Activated T-cell treated with anti-CD3 and anti-CD28 coated beads, Interleukin-2, amount 50 U/mL, for 4 hours (primary cell): Measurements from ENCODE around the gene SPTBN1. TPM values are rescaled to one million over a fixed set of nuclear protein-coding genes. Genes with fewer than 3 reads are reported as not detected.

Experiments used
- ATAC-seq, 2 donors: fragments of 200-7000 bp; cut with Tn5 transposase; one replicate each; pipeline ENCODE4 v1.10.0; 2021
- DNase-seq: peaks from one replicate; pipeline ENCODE4 v3.0.0-alpha.2; 2020
- H3K27me3 Mint-ChIP-seq: one replicate; pipeline ENCODE4 v1.8.0; 2021; ENCODE audit warnings: low read depth, mixed read lengths
- H3K36me3 Mint-ChIP-seq: one replicate; pipeline ENCODE4 v1.8.0; 2022; ENCODE audit warnings: mixed read lengths; ENCODE audit not compliant: insufficient read depth
- H3K4me1 Mint-ChIP-seq: one replicate; pipeline ENCODE4 v1.8.0; 2021; ENCODE audit warnings: low read depth, mixed read lengths
- H3K4me3 Mint-ChIP-seq: one replicate; pipeline ENCODE4 v1.8.0; 2021; ENCODE audit warnings: mild to moderate bottlenecking, moderate library complexity, mixed read lengths
- H3K9me3 Mint-ChIP-seq: one replicate; pipeline ENCODE4 v1.8.0; 2021; ENCODE audit warnings: mixed read lengths
- total RNA-seq, 3 donors: library from RNA; stranded (reverse); gene quantifications; one replicate each; pipeline ENCODE4 v1.2.1, GENCODE V29; 2021

SPTBN1 gene
- total RNA-seq, 3 donors from 2014 or later, result 23.4 to 27.9 (median 24.0) TPM

GRCh38 chr2:54444503-54444902 is 11.6 kb upstream of the SPTBN1 start:
- Mint-ChIP-seq H3K4me1 (no peaks in the 10 kb centered on the region), H3K27me3 (peaks cover 16% of the 10 kb centered on the region), H3K36me3 (no peaks in the 10 kb centered on the region), H3K4me3 (no peak overlapping the region), H3K9me3 (no peaks in the 10 kb centered on the region)
- no peak for ATAC-seq
- no peak for DNase-seq

- DNase-seq (no peak), ATAC-seq (no peak)
- Mint-ChIP-seq H3K4me1 (no peaks in the 10 kb centered on the region), H3K9me3 (no peaks in the 10 kb centered on the region), H3K27me3 (peaks cover 16% of the 10 kb centered on the region), H3K4me3 (no peak overlapping the region), H3K36me3 (no peaks in the 10 kb centered on the region)
Measured at GRCh38 chr2:54446122-54446521, 10.0 kb upstream of the SPTBN1 start.

- H3K4me3 Mint-ChIP-seq, result no peak overlapping the region
- ATAC-seq (no peak), DNase-seq (no peak)
- H3K4me1 Mint-ChIP-seq, result no peaks in the 10 kb centered on the region
- H3K9me3 Mint-ChIP-seq, result no peaks in the 10 kb centered on the region
- no peaks in the 10 kb centered on the region for H3K36me3 Mint-ChIP-seq
- H3K27me3 Mint-ChIP-seq, result peaks cover 16% of the 10 kb centered on the region
Measured at GRCh38 chr2:54446625-54447024, 9.5 kb upstream of the SPTBN1 start.

- Mint-ChIP-seq H3K4me3 (peak overlapping the region; percentile 58), H3K4me1 (peaks cover 15% of the 10 kb centered on the region), H3K9me3 (no peaks in the 10 kb centered on the region), H3K36me3 (no peaks in the 10 kb centered on the region), H3K27me3 (peaks cover 39% of the 10 kb centered on the region)
- ATAC-seq (no peak), DNase-seq (no peak)
Measured at GRCh38 chr2:54454548-54455130, 1.5 kb upstream of the SPTBN1 start.

GRCh38 chr2:54455131-54455562 is 980 bp upstream of the SPTBN1 start:
- DNase-seq (no peak), ATAC-seq (no peak)
- peak overlapping the region; percentile 58 for H3K4me3 Mint-ChIP-seq
- no peaks in the 10 kb centered on the region for H3K9me3 Mint-ChIP-seq
- peaks cover 41% of the 10 kb centered on the region for H3K27me3 Mint-ChIP-seq
- peaks cover 15% of the 10 kb centered on the region for H3K4me1 Mint-ChIP-seq
- no peaks in the 10 kb centered on the region for H3K36me3 Mint-ChIP-seq

GRCh38 chr2:54456362-54456611 is 160 bp downstream of the SPTBN1 start:
- Mint-ChIP-seq H3K9me3 (no peaks in the 10 kb centered on the region), H3K36me3 (no peaks in the 10 kb centered on the region), H3K4me3 (peak overlapping the region; percentile 29), H3K27me3 (peaks cover 48% of the 10 kb centered on the region), H3K4me1 (peaks cover 15% of the 10 kb centered on the region)
- DNase-seq, result no peak
- ATAC-seq, result no peak

- ATAC-seq (peak; percentile 51 to 64), DNase-seq (no peak)
- Mint-ChIP-seq H3K9me3 (no peaks in the 10 kb centered on the region), H3K4me1 (peaks cover 15% of the 10 kb centered on the region), H3K27me3 (peaks cover 53% of the 10 kb centered on the region), H3K36me3 (no peaks in the 10 kb centered on the region), H3K4me3 (peak overlapping the region; percentile 80)
Measured at GRCh38 chr2:54456612-54457322, 640 bp downstream of the SPTBN1 start.

GRCh38 chr2:54457323-54458023 is 1.3 kb downstream of the SPTBN1 start:
- ATAC-seq, result peak; percentile 36 to 47
- Mint-ChIP-seq H3K4me1 (peaks cover 15% of the 10 kb centered on the region), H3K27me3 (peaks cover 56% of the 10 kb centered on the region), H3K9me3 (no peaks in the 10 kb centered on the region), H3K36me3 (no peaks in the 10 kb centered on the region), H3K4me3 (peak overlapping the region; percentile 80)
- DNase-seq, result no peak

- H3K4me3 Mint-ChIP-seq, result no peak overlapping the region
Measured at GRCh38 chr2:54459037-54459441, 2.9 kb downstream of the SPTBN1 start.

GRCh38 chr2:54461261-54461660 is 5.1 kb downstream of the SPTBN1 start:
- H3K9me3 Mint-ChIP-seq, result no peaks in the 10 kb centered on the region
- H3K27me3 Mint-ChIP-seq, result peaks cover 50% of the 10 kb centered on the region
- H3K36me3 Mint-ChIP-seq, result no peaks in the 10 kb centered on the region
- ATAC-seq, result no peak
- H3K4me1 Mint-ChIP-seq, result peaks cover 7% of the 10 kb centered on the region
- no peak for DNase-seq
- no peak overlapping the region for H3K4me3 Mint-ChIP-seq

More at GRCh38 chr2:54459037-54459441, 2.9 kb downstream of the SPTBN1 start:
- DNase-seq (no peak), ATAC-seq (no peak)
- no peaks in the 10 kb centered on the region for H3K36me3 Mint-ChIP-seq
- peaks cover 61% of the 10 kb centered on the region for H3K27me3 Mint-ChIP-seq
- peaks cover 15% of the 10 kb centered on the region for H3K4me1 Mint-ChIP-seq
- H3K9me3 Mint-ChIP-seq, result no peaks in the 10 kb centered on the region

GRCh38 chr2:54464341-54464740 is 8.2 kb downstream of the SPTBN1 start:
- H3K36me3 Mint-ChIP-seq, result no peaks in the 10 kb centered on the region
- no peak overlapping the region for H3K4me3 Mint-ChIP-seq
- H3K9me3 Mint-ChIP-seq, result no peaks in the 10 kb centered on the region
- DNase-seq (no peak), ATAC-seq (no peak)
- H3K27me3 Mint-ChIP-seq, result peaks cover 34% of the 10 kb centered on the region
- no peaks in the 10 kb centered on the region for H3K4me1 Mint-ChIP-seq

GRCh38 chr2:54465143-54465542 is 9.0 kb downstream of the SPTBN1 start:
- Mint-ChIP-seq H3K9me3 (no peaks in the 10 kb centered on the region), H3K4me3 (no peak overlapping the region), H3K36me3 (no peaks in the 10 kb centered on the region), H3K4me1 (no peaks in the 10 kb centered on the region), H3K27me3 (peaks cover 32% of the 10 kb centered on the region)
- ATAC-seq, result no peak
- no peak for DNase-seq

- H3K36me3 Mint-ChIP-seq, result no peaks in the 10 kb centered on the region
- H3K4me1 Mint-ChIP-seq, result no peaks in the 10 kb centered on the region
- ATAC-seq (no peak), DNase-seq (no peak)
- H3K27me3 Mint-ChIP-seq, result peaks cover 19% of the 10 kb centered on the region
- H3K9me3 Mint-ChIP-seq, result no peaks in the 10 kb centered on the region
- H3K4me3 Mint-ChIP-seq, result no peak overlapping the region
Measured at GRCh38 chr2:54466870-54467269, 10.7 kb downstream of the SPTBN1 start.

GRCh38 chr2:54468673-54469072 is 12.5 kb downstream of the SPTBN1 start:
- no peak overlapping the region for H3K4me3 Mint-ChIP-seq
- H3K9me3 Mint-ChIP-seq, result no peaks in the 10 kb centered on the region
- no peaks in the 10 kb centered on the region for H3K4me1 Mint-ChIP-seq
- peaks cover 8% of the 10 kb centered on the region for H3K27me3 Mint-ChIP-seq
- no peak for DNase-seq
- H3K36me3 Mint-ChIP-seq, result no peaks in the 10 kb centered on the region
- no peak for ATAC-seq

- ATAC-seq (no peak), DNase-seq (no peak)
- Mint-ChIP-seq H3K36me3 (no peaks in the 10 kb centered on the region), H3K4me3 (no peak overlapping the region), H3K27me3 (peaks cover 3% of the 10 kb centered on the region), H3K9me3 (no peaks in the 10 kb centered on the region), H3K4me1 (no peaks in the 10 kb centered on the region)
Measured at GRCh38 chr2:54469484-54470053, 13.4 kb downstream of the SPTBN1 start.
